Effector CD8-positive, alpha-beta T cell (primary cell): ENCODE data around the gene DAPK1.

Experiments
- DNase-seq: peaks from one replicate; lab custom pipeline; 2025; lab: John Stamatoyannopoulos, UW

Gene DAPK1

DNA sequence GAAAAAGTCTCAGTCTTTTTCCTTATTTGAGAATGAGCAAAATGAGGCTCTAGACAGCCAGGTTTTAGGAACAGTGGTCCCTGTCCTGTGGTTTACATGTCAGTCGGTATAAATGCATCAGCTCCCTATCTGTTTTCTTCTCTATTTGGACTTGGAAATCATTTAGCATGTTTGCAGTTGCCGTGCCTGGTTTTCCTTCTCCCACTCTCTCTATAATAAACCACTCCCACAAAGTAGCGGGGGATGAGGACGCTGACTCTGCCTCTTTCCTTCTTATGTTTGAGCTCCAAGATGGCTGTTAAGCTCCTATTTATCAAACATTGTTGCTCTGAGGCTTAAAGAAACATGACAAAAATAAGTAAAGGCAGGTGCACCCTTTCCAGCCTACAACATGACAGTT, 171.1 kb downstream of the DAPK1 start:
- DNase-seq, result no peak

- DNase-seq, result no peak
Observed at GRCh38 chr9:87670572-87671264, 173.1 kb downstream of the DAPK1 start.

DNA sequence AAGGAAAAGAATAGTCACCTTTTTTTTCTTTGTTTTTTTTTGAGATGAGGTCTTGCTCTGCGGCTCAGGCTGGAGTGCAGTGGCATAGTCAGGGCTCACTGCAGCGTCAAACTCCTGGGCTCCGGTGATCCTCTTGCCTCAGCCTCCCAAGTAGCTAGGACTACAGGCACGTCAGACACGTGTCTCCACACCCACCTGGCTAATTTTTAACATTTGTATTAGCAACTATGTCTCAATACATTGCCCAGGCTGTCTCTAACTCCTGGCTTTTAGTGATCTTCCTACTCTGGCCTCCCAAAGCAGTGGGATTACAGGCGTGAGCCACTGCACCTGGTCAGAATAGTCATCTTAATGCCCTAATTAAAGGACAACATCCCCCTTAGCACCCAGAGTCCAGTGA, 173.8 kb downstream of the DAPK1 start:
- no peak for DNase-seq

DNA sequence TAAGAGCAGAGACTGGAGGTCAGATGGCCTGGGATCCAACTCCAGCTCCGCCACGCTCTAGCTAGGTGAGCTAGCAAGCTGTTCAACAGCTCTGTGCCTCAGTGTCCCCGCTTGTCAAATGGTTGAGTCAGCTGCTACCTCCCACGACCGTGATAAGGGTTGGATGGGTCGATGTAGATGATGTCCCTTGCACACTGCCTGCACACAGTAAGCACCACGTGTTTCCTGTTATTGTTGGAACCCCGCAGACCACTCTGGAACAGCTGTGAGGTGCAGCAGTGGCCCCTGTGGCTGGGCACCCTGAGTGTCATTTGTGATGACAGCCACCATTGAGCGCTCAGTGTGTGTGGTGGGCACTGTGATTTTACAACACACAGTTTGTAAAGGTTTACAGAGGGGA, 174.3 kb downstream of the DAPK1 start:
- DNase-seq, result no peak

DNA sequence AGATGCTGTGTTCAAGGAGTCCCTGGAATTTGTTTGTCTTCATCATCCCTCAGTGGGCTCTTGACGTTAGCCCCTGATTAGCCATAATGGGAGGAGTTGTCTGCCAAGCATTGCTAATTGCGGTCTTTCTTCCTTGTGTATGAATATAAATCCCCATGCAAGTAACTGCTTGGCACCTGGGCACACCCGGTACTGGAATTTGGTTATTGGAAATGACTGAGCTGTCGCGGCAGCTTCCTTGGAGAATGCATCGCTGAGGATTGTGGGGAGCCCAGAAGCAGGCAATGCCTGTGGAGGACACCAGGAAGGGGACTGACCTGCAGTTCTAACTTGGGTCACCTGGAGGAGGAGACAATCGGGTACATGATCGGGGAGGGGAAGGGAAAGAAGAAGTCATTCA, 174.9 kb downstream of the DAPK1 start:
- DNase-seq, result no peak

- no peak for DNase-seq
Observed at GRCh38 chr9:87673446-87674120, 175.9 kb downstream of the DAPK1 start.

DNA sequence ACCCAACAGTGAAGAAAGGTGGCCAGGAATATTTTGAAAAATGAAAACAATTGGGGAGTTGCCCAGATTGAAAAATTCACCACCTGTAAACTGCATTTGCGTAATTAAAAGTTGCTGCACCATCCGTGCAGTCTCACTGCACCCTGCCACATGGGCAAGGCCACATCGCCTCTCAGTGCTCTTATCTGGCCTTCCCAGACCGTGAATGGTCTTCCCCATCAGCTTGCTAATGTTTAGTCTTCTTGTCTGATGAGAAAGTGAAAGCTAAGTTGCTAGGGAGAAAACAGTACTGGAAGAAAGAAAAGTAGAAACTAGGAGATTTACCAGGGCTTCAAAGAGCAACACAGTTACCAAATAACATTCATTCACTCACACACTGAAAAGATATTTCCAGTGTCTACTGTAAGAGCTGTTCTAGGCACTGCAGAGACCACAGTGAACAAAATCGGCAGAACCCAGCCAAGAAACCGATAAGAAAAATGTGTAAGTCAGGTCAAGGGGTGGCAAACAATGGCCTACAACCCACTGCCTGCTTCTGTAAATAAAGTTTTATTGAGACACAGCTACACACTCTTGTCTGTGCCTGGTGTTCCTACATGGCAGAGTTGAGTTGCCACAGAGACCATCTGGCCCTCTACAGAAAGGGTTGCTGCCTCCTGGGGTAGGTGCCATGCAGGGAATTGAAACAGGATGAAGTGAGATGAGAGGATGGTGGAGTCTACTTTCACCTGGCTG, 177.1 kb downstream of the DAPK1 start:
- no peak for DNase-seq

DNA sequence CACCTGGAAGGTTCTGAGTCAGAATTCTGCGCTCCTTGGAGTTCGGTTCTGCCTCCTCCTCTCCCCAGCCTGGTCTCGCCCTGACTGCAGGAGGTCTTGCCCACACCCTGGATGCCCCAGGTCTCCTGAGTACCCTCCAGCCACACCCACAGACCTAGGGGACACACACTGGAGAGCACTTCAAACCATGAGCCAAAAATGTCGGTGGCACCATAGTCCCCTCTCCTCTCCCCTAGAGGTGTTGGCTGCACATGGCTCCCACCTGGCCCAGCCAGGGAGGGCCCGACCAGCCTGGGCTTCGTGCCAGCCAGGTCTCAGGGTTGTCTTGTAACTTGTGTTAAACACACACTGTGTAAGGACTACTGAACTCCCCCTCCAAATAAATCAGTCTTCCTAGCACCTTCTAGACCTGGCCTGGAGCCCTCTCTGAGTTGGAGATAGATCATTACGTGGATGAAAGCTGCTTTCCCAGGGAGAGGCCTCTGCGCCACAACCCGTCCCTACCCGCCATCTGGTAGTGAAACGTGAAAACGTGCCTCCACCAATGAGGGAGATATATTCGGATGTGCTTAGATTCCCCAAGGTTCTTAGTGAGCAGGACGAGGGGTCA, 178.3 kb downstream of the DAPK1 start:
- DNase-seq, result no peak

DNA sequence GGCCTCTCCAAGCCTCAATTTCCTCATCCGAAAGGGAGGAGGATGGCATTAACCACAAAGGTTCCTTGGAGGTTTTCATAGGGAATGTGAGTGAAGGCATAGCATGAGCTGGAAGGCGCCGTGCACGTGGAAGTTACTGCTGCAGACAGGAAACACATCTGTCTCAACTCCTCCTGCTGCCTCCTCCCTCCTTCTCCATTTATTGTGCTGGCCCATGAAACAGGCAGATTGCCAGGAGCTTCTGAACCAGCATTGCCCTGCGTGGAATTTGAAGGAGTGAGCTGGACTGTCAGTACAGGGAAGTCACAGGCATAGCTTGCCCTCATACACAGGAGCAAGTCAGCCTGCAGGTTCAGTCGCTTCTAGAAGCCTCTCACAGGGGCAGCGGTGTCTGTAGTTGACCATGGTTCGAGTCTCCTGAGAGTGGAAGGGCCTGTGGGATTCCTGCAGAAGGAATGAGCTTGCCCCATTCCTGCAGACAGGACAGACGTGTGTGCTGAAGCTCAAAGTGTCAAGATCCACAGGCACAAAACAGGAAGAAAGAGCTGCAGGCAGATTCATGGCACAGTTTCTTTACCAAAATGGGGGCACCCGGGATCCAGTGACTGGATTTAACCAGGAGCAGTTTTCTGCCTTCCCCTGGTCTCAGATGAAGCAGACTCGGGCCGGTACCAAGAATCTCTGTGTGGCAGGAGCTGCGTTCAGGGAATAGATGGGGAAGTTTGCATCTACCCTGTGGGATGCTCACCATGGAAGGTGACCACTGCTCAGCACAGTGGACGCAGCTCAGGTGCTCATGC, 179.5 kb downstream of the DAPK1 start:
- DNase-seq, result no peak

DNA sequence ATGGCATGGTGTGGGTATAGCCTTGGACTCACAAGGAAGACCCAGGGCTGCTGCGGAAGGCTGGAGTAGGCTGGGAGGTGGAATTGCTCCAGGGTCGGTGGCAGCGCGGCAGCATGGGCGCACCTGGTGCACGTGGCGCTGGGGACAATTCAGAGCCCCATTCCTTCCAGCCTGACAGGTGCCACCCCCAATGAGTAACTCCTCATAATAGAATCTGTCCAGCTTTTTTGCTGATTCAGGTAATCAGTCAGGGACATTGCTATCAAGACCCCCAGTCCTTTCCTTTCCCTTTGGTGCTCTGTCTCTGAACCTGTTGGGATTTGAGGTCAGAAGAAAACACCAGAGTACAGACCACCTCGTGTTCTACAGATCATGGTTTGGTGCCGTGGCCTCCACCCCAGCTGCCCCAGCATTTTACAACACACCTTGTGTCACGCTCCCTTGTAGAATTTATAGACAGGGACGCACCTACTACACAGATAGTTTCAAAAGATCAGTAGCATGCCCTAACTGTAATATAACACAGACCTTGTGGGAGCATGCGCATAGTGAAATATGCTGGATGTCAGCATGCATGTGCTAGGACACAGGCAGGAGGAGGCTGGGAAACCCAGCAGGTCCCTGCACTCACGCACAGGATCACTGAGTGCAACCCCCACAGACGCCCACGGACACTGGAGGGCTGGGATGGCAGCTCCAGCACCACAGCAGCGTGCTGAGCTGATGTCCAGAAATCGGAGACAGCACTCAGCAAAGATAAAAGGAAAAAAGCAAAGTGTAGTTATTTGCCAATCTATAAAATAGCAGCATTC, 180.3 kb downstream of the DAPK1 start:
- DNase-seq, result no peak

GRCh38 chr9:87678650-87679355, 181.1 kb downstream of the DAPK1 start:
- no peak for DNase-seq

GRCh38 chr9:87681271-87682061, 183.8 kb downstream of the DAPK1 start:
- no peak for DNase-seq

DNA sequence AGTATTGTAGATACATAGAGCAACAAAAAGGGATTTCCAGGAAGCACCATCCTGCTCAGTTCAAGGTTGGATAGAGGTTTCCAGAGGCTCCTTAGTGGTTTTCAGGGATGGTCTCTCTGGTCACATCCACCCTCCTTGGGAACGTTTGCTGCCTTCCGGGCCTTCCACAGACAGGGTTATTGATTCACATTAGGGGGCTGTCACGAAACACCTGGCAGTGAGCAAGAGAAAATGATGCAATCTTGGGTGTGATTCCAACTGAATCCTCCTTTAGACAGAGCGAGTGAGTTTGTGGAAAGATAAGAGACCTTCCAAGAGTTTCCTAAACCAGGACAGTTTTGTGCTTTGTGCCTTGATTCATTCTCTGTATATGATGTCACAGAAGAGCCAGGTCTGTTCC, 184.4 kb downstream of the DAPK1 start:
- no peak for DNase-seq

DNA sequence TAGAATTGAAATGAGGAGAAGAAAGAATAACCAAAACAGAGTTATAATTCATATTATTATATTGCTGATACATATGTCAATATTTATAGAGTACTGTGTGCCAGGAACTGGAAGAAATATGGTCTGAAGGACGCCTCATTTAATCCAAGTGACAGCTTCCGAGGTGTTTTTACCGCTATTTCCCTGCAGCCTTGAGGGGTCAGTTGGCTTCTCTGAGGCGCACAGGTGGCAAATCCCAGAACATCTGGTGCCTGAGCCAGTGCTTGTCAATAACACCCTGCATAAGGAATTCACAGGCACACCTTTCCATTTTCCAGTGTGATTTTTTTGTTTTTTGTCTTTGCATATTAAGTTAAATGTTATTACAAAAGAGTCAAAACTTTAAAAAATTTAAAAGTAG, 185.0 kb downstream of the DAPK1 start:
- no peak for DNase-seq

DNA sequence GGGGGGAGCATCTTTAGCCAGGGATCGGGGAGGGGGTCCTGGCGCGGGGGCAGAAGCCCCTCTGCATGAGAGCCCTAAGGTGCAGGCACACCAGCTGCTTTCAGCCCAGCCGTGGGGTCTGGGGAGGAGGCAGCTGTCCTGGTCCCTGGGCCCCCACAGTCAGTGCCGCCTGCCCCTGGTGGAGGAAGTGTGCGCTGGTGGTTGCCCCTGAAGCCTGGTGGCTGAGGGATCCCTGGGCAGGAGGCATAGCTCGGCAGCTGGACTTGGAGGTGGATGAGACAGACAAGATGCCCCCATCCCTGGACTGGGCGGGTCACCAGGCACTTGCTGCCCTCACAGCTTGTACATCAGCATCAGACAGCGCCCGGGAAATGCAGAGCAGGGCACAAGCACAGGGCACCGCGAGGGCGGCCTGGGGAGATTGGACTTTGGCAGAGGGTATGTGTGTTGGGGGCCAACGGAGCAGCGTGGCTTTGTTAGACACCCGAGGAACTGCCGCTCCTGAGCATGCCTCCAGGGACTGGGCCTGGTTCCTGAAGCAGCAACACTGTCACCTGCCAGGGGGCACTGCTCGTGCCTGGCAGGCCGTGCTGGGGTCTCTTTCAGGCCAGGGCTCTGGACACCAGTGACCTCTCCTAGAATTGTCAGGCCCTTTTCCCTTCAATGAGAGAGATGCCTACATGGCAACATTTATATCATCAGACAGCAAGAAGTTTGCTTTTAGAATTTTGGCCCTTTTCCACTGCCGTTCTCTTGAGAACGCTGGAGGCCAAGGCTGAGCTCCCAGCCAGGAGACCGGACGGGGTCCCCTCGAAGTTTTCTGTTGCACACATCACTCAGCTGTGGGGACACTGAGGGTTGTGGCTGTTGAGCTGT, 186.3 kb downstream of the DAPK1 start:
- no peak for DNase-seq

DNA sequence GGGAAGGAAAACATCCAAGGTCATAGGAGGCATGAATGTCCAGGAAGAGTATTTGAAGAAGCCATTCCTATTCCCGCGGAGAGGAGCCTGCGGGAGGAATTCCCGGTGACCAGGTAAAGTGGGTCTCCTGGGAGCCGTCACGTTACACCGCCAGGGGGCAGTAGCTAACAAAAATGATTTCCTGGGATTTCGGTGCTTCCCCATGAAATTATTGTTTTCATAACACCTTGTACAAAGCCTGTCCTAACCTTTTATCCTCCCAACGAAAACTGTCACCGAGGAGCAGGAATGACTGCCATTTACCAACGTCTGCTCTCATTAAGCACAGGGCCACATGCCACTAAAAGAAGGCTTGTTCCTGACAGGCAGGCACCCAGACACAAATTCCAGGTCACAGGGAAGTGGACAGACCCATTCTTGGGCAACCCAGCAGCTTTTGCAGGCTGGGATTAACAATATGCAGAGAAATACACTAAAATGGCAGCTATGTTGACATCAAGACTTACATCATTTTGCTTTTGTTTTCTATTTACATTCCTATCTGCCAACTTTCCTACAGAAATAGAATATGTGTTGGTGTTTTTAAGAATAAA, 187.1 kb downstream of the DAPK1 start:
- no peak for DNase-seq

GRCh38 chr9:87685441-87685840, 187.8 kb downstream of the DAPK1 start:
- DNase-seq, result no peak

DNA sequence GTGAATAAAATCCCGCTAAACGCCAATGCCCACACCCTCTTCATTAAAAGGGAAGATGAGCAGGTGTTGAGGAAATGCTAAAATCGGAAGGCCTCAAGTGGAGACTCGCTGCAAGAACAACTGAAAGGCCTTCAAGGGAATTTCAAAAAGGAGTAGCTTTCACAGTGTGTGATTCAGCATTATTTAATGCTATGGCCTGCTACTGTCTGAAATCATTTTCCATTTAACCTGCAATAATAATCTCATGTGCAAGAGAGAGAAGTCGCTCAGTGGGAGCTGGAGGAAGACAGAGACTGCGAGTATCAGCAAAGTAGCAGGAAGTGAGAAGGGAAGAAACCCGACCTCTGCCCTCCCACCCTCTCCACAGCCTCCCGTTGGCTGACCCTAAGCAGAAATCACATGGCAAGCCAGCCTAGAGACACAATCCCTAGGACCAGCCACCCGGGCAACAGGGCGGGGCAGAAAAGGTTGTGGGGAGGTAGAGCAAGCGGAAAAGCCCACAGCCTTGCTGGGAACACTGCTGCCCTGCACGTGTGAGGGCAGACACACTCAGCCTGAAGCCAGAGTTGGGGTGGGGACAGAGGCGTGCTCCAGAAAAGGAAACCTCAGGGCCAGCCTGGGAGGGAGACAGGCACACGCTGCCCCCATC, 188.3 kb downstream of the DAPK1 start:
- DNase-seq, result no peak
